Stimulated activated CD4-positive, alpha-beta T cell treated with anti-CD3 and anti-CD28 coated beads, Interleukin-2, amount 100 ng/mL, for 48 hours (primary cell): ENCODE measurements around the gene WDR18.
"Not testable (repeated sequence)": the region's sequence is repeated elsewhere in the genome, so short reads cannot be mapped to it uniquely, and the experiment has no call there.

ENCODE experiments used
- DNase-seq, 2 donors: peaks; one replicate each; pipeline ENCODE4 v3.0.0-alpha.2; 2020

WDR18 gene

DNA sequence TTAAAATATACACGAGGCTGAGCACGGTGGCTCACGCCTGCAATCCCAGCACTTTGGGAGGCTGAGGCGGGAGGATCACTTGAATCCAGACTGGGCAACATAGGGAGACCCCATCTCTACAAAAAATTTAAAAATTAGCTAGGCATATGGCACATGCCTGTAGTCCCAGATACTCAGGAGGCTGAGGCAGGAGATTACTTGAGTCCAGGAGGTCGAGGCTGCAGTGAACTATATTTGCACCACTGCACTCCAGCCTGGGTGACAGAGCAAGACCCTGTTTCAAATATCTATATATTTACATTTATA, 39.7 kb downstream of the WDR18 start:
- not testable (repeated sequence) for DNase-seq

DNA sequence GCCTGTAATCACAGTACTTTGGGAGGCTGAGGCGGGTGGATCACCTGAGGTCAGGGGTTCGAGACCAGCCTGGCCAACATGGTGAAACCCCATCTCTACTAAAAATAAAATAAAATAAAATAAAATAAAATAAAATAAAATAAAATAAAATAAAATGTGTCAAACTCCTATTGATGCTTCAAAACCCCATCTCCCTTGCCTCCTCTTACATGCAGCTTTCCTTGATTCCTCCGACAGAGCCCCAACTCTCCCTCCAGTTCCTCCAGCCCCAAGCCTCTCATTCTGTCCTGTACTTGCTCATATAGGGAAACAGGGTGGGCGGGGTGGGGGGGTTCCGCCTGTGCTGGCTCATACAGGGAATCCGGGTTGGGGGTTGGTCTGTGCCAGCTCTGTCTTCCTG, 40.9 kb downstream of the WDR18 start:
- DNase-seq: not testable (repeated sequence)

DNA sequence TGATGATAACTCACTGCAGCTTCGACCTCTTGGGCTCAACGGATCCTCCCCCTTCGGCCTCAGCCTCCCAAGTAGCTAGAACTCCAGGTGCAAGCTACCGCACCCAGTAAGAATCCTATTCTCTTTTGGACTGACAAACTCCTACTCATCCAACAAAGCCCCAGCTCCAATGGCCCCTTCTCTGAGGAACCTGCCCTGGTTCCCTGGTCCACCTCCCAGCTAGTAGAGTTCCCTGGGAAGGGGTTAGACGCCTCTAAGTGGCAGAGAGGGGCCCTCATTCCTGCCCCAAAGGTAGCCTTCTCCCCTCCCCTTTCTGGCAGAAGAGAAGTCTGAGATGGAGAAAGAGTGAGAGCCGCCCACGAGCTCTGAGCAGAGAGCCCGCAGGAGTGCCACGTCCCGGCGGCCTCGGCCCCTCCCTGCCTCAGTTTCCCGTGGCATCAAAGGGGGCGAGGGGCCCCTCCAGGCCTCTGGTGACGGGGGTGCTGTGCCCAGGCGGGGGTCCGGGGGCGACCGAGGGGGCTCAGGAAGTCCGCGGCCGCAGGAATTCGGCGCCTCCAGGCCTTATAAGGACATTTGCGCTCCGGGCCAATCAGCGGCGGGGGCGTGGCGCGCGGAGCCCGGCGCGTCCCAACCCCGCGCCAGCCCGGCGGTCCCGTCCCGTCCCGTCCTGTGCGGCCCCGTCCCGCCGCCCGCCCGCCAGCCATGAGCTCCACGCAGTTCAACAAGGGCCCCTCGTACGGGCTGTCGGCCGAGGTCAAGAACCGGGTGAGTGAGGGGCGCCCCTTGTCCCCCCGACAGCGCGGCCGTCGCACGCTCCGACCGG, 42.0 kb downstream of the WDR18 start, which contains the start of gene CNN2:
Gene CNN2, plus strand, starts transcription at position 649 of the 823 bp plus-strand sequence. Its CDS starts 54 bp downstream, at position 703.
- peak; percentile 65 to 67 for DNase-seq

DNA sequence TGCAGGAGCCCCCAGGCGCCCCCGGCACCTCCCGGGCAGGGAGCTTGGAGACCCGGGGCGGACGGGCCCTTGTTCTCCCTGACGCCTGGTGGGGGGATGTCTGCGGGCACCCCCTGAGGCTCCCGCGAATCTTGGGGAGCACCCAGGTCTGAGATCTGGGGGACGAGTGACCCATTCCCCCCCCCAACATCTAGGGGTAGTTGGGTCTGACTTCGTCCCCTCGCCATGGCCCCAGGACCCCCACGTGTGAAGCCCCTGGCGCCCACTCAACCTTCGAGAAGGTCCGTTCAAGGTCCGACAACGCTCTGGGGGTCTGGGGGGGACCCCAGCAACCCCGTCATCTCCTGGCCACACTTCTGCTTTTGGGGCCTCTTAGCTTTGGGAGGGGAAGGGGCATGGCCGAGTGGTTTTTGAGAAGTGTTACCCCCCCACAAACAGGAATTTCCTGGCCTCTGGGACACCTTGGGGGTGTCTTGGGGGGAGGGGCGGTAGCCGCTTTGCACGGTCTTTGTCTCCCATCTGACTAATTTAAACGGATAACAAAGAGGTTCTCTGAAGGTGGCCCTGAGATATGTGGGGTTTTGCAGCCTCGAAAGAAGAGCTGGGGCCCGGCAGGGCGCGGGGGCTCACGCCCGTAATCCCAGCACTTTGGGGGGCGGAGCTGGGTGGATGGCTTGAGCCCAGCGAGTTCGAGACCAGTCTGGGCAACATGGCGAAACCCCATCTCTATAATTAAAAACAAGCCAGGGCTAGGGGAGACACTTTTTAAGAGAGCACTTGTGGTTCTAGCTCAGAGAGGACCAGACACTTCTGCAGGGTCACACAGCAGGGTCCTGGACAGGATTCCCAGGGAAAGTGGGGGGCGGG, 42.9 kb downstream of the WDR18 start:
- no peak for DNase-seq

DNA sequence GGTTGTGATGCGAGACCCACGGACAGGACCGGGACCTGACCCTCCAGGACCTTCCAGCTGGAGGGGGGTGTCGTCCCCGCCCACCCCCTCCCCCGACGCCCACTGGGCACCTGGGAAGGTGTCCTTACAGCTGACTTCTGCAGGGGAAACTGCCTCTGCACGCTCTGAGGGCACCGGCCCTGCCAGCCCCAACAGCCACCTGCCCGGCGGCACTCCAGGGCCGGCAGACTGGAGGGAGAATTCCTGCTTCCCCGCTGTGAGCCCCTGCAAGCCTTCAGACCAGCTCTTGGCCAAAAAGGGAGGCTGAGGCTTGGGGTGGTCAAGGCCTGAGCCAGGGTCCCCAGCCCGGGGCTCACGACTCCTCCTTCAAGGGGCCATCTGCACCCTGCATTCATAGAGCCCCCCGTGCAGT, 43.5 kb downstream of the WDR18 start:
- DNase-seq: no peak

DNA sequence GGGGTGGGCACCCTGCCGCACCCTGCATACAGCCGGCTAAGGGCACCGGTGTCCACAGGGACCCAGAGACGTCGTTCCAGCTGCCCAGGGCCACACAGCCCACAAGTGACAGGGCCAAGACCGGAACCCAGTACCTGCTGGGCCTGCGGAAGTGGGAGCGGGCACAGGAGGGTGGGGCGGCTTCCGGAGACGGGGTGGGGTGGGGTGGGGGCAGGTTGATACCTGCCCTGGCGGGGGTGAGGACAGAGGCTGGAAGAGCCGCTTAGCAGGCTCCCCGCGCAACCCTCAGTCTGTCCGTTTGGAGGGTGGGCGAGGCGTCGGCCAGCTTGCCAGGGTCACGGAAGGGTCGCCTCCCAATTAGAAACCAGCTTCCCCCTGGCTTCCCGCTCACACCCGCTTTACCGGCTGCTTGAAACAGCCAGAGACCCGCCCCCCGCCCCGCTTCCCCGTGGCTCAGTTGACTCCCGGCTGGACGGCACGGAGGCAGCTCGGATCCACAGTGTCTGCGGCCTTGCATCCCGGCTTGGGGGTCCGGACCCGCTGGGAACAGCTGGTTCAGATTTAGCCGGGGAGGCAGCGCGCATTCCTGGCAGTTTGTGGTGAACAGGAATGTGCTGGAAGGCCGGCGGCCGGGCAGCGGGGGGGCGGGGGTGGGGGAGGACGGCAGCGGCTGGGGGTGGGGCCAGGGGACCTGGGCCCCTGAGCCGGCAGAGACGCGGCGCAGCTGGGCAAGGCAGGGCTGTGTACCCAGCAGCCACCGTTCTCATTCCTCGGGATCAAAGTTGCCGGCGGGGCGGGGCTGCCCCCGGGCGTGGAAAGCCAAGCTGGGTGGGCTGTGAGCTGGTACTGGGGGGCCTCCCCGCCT, 44.1 kb downstream of the WDR18 start:
- no peak for DNase-seq

DNA sequence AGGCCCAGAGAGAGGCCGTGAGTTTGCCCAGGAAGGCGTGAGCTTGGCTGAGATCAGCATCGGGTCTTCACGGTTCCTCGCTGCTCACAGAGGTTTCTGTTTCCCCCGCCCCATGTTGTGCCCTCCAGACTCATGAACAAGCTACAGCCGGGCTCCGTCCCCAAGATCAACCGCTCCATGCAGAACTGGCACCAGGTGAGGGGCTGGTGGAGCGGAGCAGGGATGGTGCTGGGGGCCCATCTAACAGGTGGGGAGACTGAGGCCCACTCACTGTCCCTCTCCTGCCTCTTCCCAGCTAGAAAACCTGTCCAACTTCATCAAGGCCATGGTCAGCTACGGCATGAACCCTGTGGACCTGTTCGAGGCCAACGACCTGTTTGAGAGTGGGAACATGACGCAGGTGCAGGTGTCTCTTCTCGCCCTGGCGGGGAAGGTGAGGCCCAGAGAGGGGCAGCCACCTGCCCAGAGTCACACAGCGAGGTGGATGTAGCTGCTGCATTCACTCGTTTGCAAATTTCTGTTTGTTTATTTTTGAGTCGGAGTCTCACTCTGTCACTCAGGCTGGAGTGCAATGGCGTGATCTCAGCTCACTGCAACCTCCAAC, 48.2 kb downstream of the WDR18 start:
- DNase-seq: no peak

DNA sequence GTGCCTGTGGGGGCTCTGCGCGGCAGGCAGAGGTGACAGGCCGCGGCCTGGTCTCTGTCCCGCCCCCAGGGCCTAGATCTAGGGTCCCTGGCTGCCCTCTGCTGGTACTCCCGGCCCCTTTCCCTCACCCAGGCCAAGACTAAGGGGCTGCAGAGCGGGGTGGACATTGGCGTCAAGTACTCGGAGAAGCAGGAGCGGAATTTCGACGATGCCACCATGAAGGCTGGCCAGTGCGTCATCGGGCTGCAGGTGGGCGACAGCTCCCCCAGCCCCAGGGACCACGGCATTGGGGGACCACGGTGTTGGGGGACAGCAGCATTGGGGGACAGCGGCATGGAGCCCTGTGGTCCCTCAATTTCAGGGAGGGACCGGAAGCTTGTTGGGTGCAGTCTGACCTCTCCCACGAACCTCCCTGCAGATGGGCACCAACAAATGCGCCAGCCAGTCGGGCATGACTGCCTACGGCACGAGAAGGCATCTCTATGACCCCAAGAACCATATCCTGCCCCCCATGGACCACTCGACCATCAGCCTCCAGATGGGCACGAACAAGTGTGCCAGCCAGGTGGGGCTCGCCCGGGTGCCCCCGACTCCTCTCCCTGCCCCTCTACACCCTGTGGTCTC, 52.0 kb downstream of the WDR18 start:
- no peak for DNase-seq

DNA sequence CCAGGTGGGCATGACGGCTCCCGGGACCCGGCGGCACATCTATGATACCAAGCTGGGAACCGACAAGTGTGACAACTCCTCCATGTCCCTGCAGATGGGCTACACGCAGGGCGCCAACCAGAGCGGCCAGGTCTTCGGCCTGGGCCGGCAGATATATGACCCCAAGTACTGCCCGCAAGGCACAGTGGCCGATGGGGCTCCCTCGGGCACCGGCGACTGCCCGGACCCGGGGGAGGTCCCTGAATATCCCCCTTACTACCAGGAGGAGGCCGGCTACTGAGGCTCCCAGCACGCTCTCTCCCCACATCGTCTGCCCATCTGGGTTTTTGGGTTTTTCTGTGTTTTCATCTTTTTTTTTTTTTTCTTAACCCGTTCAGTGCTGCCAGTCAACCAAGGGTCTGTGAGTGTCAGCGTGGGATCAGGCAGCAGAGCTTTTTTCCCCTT, 53.5 kb downstream of the WDR18 start:
- no peak for DNase-seq

DNA sequence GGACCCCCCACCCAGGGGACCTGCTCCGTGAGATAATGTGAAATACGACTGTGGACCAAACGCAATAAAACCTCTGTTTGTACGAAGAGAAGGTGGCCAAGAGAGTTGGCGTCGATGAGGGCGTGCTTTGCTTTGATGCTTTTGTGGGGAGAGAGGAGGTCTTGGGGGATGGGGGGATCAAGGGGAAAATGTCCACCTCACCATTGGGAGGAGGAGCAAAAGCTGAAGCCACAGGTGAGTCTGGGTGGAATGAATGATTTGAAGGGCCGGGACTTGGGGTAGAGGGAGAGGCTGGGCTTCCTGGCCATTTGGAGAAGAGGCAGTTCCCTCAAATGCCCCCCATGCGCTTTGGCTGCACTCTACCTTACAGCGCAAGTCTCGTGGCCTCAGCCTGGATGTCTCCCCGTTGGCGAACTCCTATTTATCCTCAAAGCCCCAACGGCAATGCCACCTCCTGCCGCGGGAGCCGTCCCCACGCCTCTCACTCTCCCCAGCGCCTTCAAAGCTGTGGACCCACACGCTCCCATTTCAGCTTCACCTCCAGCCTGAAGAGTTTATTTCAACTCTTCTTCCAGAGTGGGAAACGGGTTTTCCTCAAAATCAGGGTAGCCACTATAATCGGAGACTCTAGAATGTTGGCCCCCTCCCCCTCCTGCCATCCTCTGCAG, 55.0 kb downstream of the WDR18 start:
- no peak for DNase-seq

DNA sequence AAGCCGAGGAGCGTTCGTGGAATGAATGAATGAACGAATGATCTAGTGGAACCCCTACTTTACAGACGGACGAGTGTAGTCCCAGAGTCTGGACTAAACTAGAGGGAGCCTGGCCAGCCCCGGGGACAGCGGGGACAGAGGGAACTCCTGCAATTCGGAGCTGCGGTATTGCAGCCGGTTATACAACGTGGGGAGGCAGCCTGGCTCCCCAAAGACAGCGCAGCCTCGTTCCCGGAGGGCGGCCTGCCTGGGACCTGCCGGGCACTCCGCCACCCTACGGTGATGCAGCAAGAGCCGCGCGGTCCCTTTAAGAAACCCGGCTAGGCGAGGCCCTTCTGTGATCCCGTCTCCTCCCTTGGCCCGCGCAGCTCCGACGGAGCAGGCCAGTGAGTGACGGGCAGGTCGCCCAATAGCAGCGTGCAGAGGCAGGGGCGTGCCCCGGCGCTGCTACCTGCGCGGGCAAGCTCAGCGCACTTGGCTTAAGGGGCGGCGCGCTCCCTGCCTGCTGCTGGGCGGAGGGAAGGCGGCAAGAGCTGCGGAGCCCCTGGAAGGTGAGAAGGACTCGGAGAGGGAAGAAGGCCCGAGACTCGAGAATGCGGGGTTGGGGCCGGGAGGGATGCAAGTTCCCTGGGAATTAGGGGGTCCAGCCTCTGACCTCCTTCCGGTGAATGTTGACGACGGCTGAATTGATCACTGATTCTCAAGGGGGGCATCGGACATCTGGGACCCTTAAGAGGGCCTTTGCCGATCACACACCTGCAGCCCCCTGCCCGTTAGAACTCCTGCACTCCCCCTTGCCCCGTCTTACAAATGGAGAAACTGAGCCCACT, 55.7 kb downstream of the WDR18 start, which contains the start of gene ABCA7:
Gene ABCA7, plus strand, starts transcription at position 462 of the 830 bp plus-strand sequence. CDS start 1,255 bp downstream, outside the sequence.
- peak; percentile 100 for DNase-seq

DNA sequence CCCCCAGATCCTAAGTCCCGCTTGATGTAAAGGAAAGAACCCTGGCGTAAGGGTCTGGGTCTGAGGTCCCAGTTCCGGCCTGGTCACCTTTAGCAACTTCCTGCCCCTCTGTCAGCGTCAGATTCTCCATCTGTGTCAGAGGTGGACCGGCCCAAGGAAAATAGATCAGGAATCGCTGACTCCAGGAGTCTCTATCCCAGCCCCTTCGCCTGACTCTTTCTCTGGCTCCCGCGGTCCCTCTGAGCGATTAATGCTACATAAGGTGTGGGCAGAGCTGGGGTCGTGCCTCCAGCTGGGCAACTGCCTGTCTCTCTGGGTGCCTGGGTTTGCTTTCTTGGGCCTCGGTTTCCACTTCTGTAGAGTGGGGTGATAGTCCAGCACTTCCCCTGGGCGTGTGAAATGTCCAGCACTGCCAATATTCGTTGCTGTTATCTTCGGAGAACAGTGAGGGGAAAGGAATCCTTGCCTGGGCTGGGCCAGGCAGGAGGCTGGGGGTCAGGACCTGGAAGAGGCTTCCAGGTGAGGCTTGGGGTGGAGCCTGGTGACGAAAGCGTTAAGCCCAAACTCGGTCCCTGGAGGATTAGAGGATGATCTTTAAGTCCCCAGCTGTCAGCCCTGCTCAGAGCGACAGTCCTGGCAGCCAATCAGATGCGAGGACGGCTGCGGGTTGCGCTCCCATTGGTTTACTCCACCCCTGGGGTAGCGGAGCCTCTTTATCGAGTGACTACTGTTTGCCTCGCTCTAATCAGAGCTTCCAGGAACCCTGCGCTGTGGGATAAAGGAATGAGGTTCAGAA, 56.5 kb downstream of the WDR18 start:
- DNase-seq: peak; percentile 87 to 88

DNA sequence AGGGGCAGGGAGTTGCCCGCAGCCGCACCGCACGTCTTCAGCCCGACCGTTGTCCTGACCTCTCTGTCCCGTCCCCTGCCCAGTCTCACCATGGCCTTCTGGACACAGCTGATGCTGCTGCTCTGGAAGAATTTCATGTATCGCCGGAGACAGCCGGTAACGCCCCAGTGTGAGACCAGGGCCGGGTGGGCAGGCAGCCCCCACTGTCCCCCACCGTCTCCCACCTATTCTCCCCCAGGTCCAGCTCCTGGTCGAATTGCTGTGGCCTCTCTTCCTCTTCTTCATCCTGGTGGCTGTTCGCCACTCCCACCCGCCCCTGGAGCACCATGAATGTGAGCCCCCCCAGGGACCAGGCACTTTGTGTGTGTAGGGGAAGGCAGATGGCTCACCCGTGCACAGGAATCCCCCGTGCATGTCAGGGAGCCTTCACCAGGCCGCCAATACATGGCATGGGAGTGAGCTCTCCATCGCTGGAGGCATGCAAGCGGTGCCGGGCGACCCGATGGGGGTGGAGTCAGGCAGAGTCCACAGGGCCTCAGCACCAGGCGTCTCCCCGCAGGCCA, 57.2 kb downstream of the WDR18 start:
- DNase-seq: no peak

DNA sequence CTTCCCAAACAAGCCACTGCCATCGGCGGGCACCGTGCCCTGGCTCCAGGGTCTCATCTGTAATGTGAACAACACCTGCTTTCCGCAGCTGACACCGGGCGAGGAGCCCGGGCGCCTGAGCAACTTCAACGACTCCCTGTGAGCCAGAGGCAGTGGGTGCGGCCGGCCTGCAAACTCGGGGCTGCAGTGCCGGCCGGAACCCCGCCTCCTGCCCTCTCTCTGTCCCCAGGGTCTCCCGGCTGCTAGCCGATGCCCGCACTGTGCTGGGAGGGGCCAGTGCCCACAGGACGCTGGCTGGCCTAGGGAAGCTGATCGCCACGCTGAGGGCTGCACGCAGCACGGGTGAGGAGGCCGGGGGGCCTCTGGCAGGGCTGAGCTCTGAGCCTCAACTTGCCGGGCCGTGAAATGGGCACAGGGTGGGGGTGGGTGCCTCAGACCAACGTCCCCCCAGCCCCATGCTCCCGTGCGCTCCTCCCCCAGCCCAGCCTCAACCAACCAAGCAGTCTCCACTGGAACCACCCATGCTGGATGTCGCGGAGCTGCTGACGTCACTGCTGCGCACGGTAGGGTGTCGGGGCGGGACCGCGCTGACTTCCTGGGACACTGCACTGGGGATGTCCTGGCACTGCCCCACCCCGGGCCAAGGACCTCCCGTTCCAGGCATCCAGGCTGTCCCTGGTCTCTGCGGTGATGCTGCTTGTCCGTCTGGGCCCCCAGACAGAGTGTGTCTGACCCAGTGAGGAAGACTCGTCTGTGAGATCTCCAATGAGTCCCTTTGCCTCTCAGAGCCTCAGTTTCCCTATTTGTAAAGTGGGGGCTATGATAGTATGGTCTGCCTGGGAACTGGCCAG, 57.9 kb downstream of the WDR18 start:
- no peak for DNase-seq

DNA sequence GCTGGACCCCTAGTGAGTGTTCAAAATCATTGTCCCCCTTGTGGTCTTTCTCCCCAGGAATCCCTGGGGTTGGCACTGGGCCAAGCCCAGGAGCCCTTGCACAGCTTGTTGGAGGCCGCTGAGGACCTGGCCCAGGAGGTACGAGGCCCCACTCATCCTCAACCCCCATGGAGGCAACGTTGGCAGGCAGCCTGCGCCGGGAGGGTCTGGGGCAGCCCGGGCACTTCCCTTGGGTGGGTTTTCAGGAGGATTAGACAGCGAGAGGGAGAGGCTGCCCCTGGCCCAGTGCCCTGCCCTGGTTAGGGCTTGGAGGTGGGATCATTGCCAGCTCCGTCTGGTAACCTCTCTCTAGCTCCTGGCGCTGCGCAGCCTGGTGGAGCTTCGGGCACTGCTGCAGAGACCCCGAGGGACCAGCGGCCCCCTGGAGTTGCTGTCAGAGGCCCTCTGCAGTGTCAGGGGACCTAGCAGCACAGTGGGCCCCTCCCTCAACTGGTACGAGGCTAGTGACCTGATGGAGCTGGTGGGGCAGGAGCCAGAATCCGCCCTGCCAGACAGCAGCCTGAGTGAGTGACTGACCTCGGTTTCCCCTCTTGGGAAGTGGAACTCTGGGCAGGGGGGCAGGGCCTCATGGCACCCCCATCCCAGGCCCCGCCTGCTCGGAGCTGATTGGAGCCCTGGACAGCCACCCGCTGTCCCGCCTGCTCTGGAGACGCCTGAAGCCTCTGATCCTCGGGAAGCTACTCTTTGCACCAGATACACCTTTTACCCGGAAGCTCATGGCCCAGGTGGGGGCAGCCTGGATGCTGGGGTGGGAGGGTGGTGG, 58.8 kb downstream of the WDR18 start:
- DNase-seq: no peak
